Fibroblast of villous mesenchyme (primary cell): Measurements from ENCODE around the gene CCN5. TPM values are rescaled to one million over a fixed set of nuclear protein-coding genes. Genes with fewer than 3 reads are reported as not detected.
"Not testable (repeated sequence)": the region's sequence is repeated elsewhere in the genome, so short reads cannot be mapped to it uniquely, and the experiment has no call there.

Experiments used
- DNase-seq: peaks from one replicate; pipeline ENCODE4 v3.0.0-alpha.2; 2010; ENCODE audit warnings: low read depth
- H3K4me3 ChIP-seq: 2 replicates; pipeline ENCODE4 v1.5.1; 2011; ENCODE audit warnings: low read depth, mild to moderate bottlenecking, low read length
- total RNA-seq: library from RNA; depleted of rRNA; stranded (reverse); fragments of >200 nt; gene quantifications from 2 replicates; pipeline ENCODE4 v1.2.3, GENCODE V29; 2012
- TF ChIP-seq, protein P1 (sequence below): IDR thresholded peaks from 2 replicates; pipeline ENCODE4 v1.5.1; 2012; ENCODE audit warnings: low read depth, mild to moderate bottlenecking, low read length; ENCODE audit not compliant: insufficient read depth

The CCN5 gene
- total RNA-seq: 0.32 and 1.7 TPM in 2 replicates

- H3K4me3 ChIP-seq: peak within 1 kb of the TSS; percentile 15
- TF ChIP-seq, protein P1, sequence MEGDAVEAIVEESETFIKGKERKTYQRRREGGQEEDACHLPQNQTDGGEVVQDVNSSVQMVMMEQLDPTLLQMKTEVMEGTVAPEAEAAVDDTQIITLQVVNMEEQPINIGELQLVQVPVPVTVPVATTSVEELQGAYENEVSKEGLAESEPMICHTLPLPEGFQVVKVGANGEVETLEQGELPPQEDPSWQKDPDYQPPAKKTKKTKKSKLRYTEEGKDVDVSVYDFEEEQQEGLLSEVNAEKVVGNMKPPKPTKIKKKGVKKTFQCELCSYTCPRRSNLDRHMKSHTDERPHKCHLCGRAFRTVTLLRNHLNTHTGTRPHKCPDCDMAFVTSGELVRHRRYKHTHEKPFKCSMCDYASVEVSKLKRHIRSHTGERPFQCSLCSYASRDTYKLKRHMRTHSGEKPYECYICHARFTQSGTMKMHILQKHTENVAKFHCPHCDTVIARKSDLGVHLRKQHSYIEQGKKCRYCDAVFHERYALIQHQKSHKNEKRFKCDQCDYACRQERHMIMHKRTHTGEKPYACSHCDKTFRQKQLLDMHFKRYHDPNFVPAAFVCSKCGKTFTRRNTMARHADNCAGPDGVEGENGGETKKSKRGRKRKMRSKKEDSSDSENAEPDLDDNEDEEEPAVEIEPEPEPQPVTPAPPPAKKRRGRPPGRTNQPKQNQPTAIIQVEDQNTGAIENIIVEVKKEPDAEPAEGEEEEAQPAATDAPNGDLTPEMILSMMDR: no peak
- peak; percentile 86 for DNase-seq
These were observed at the start of gene CCN5 for GRCh38 chr20:44714701-44715498. Gene CCN5 (plus strand): TSS chr20:44715369. CDS start chr20:44715391, 22 bp downstream.

DNA sequence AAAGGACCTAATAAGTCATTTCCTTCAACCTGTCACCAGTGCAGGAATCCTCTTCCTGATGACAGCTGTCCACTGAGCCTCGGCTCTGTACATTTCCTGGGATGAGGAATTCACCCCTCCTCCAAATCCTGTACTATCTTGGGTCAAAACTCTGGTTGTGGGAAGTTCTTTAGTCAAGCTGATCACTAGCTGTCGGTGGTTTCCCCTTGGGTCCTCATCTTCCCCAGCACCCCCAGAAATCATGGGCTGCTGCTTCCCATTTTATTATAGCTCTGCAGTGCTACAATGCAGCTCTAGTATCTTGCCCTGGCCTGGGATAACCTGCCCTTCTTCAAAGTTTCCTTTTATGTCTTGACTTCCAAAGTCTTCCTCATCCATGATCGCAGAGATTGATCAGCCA, 49.1 kb upstream of the CCN5 start:
- no peak for DNase-seq

DNA sequence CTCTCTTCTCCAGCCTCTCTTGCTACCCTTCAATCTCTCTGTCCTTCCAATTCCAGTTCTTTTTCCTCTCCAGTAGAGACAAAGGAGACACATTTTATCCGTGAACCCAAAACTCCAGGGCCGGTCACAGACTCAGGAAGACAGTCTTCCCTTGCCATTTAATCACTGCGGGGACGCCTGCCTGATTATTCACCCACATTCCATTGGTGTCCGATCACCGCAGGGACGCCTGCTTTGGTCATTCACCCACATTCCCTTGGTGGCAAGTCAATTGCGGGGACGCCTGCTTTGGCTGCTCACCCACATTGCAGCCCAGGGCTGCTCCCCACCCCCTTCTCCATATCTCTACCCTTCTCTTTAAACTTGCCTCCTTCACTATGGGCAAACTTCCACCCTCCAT, 44.3 kb upstream of the CCN5 start:
- H3K4me3 ChIP-seq, DNase-seq: not testable (repeated sequence)

More for the DNA sequence above, 49.1 kb upstream of the CCN5 start:
- no peak overlapping the region for H3K4me3 ChIP-seq
- TF ChIP-seq, protein P1: no peak

DNA sequence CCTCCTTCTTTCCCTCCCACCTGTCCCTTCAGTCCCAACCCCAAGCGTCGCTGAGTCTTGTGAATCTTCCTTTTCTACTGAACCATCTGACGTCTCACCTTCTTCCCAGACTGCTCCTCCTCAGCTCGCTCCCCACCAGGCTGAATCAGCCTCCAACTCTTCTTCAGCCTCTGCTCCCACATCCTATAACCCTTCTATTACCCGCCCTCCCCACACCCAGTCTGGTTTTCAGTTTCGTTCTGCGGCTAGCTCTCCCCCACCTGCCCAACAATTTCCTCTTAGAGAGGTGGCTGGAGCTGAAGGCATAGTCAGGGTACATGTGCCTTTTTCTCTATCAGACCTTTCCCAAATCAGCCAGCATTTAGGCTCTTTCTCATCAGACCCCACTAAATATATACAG, 43.6 kb upstream of the CCN5 start:
- not testable (repeated sequence) for DNase-seq, H3K4me3 ChIP-seq

GRCh38 chr20:44672318-44672902, 42.8 kb upstream of the CCN5 start:
- H3K4me3 ChIP-seq, DNase-seq: not testable (repeated sequence)

GRCh38 chr20:44678242-44678641, 36.9 kb upstream of the CCN5 start:
- DNase-seq: no peak
- TF ChIP-seq, protein P1: no peak
- H3K4me3 ChIP-seq: no peak overlapping the region

- no peak for DNase-seq
- no peak overlapping the region for H3K4me3 ChIP-seq
- TF ChIP-seq, protein P1: no peak
These were observed 36.1 kb upstream of the CCN5 start for GRCh38 chr20:44678990-44679611.

DNA sequence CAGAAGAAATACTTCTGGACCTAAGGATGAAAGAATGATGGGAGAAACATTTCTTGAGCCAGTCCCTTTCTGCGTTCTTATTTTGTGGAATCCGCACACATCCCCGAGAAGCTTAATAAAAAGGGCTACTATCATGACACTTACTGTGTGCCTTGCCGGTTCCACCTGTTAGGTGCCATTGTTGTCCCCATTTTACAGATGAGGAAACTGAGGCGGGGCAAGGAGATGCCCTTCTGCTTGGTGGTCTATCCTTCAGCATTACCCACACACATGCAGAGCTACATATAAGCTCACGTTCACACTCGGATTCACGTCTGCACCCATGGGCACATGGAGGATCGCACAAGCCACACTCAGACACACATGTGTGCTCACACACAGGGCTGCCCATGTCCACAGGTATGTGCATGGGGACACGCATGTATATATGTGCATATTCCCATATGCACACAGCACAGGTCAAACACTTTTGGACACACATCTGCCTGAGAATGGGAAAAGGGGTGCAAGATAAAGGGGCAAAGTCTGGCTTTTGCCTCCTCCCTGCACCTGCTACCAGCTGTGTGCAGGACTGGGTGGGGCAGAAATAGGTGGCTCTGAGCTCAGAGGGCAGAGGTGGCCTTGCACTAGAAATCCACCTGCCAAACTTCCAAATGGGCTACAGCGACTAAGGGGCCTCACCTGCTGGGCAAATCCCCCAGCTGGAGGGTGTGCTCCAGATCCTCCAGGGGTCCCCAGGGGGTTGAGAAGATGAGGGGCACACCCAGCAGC, 33.2 kb upstream of the CCN5 start:
- DNase-seq: no peak
- TF ChIP-seq, protein P1: no peak
- H3K4me3 ChIP-seq: no peak overlapping the region
